Skeletal muscle satellite cell (primary cell): ENCODE measurements around the gene STRN3.
"Not testable (repeated sequence)": the region's sequence is repeated elsewhere in the genome, so short reads cannot be mapped to it uniquely, and the experiment has no call there.

Experiments
- H3K27me3 ChIP-seq: 2 replicates; pipeline ENCODE4 v1.7.0; 2013; ENCODE audit warnings: low read length; ENCODE audit not compliant: control insufficient read depth, insufficient read depth
- H3K36me3 ChIP-seq: 2 replicates; pipeline ENCODE4 v1.7.0; 2013; ENCODE audit warnings: mild to moderate bottlenecking, control low read depth, low read length; ENCODE audit not compliant: insufficient read depth
- H3K4me1 ChIP-seq: 2 replicates; pipeline ENCODE4 v1.7.0; 2013; ENCODE audit warnings: low read length; ENCODE audit not compliant: control insufficient read depth, insufficient read depth
- H3K4me2 ChIP-seq: 2 replicates; pipeline ENCODE4 v1.7.0; 2013; ENCODE audit warnings: mild to moderate bottlenecking, low read length
- H3K4me3 ChIP-seq: 2 replicates; pipeline ENCODE4 v1.7.0; 2013; ENCODE audit warnings: low read length
- H3K9ac ChIP-seq: 2 replicates; pipeline ENCODE4 v1.7.0; 2013; ENCODE audit warnings: mild to moderate bottlenecking, low read depth, low read length, moderate library complexity
- H3K9me3 ChIP-seq: replicated peaks from 2 replicates; pipeline ENCODE4 v1.7.0; 2013; ENCODE audit warnings: mild to moderate bottlenecking, control low read depth, low read length

Gene STRN3

GRCh38 chr14:31052905-31053586 is 26.9 kb upstream of the STRN3 start:
- H3K4me2 ChIP-seq, H3K9me3 ChIP-seq, H3K4me3 ChIP-seq, H3K27me3 ChIP-seq, H3K36me3 ChIP-seq, H3K4me1 ChIP-seq, H3K9ac ChIP-seq: not testable (repeated sequence)

- H3K9me3 ChIP-seq: no peaks in the 10 kb centered on the region
- H3K4me3 ChIP-seq: no peak overlapping the region
- H3K9ac ChIP-seq: no peak overlapping the region
- H3K4me2 ChIP-seq: no peak overlapping the region
- no peaks in the 10 kb centered on the region for H3K36me3 ChIP-seq
- H3K27me3 ChIP-seq: no peaks in the 10 kb centered on the region
- H3K4me1 ChIP-seq: no peaks in the 10 kb centered on the region
Observed at GRCh38 chr14:31051511-31051910, 25.3 kb upstream of the STRN3 start.

GRCh38 chr14:31051023-31051422 is 24.8 kb upstream of the STRN3 start:
- H3K4me1 ChIP-seq: no peaks in the 10 kb centered on the region
- H3K36me3 ChIP-seq: no peaks in the 10 kb centered on the region
- no peaks in the 10 kb centered on the region for H3K9me3 ChIP-seq
- H3K4me3 ChIP-seq: no peak overlapping the region
- H3K27me3 ChIP-seq: no peaks in the 10 kb centered on the region
- no peak overlapping the region for H3K9ac ChIP-seq
- H3K4me2 ChIP-seq: no peak overlapping the region

- H3K4me2 ChIP-seq: no peak overlapping the region
- no peaks in the 10 kb centered on the region for H3K4me1 ChIP-seq
- no peaks in the 10 kb centered on the region for H3K36me3 ChIP-seq
- H3K27me3 ChIP-seq: no peaks in the 10 kb centered on the region
- no peaks in the 10 kb centered on the region for H3K9me3 ChIP-seq
- H3K9ac ChIP-seq: no peak overlapping the region
- no peak overlapping the region for H3K4me3 ChIP-seq
Observed at GRCh38 chr14:31047503-31047902, 21.3 kb upstream of the STRN3 start.

DNA sequence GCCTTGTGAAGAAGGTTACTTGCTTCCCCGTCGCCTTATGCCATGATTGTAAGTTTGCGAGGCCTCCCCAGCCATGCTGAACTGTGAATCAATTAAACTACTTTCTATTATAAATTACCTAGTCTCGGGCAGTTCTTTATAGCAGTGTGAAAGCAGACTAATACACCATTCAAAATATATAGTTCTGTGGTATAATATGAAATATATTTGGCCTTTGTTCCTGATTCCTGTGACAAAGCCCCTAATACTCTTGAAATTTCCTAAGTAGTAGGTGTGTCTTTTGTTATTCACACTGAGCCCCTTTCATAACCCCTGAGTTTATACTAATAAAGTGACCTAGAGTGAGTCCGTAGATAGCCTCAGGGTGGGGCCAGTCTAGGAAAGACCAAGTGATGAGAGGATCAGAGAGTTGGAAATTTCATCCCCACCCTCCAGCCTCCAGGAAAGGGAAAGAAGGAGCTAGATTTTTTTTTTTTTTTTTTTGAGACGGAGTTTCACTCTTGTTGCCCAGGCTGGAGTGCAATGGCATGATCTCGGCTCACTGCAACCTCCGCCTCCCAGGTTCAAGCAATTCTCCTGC is 19.4 kb upstream of the STRN3 start:
- Histone ChIP-seq H3K9ac (no peak overlapping the region), H3K4me3 (no peak overlapping the region), H3K27me3 (no peaks in the 10 kb centered on the region), H3K36me3 (no peaks in the 10 kb centered on the region), H3K4me2 (no peak overlapping the region), H3K9me3 (no peaks in the 10 kb centered on the region), H3K4me1 (no peaks in the 10 kb centered on the region)

DNA sequence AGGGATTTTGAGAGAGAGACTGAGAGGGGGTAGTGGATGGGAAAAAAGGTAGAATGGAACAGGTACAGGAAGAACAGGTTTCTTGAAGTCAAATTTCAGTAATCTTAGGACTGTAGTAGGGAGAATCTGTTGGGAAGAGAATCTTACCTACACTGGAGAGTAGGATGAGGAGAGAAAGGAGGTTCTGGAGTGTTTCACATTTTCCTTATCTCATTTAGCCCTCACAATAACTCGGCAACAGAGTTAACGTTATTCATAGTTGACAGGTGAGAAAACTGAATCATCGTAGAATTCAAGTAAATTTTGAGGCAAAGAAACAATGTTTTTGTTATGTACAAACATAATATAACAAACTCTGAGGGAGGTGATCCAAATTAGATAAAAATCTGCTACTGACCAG is 17.2 kb upstream of the STRN3 start:
- H3K4me1 ChIP-seq: no peaks in the 10 kb centered on the region
- no peak overlapping the region for H3K9ac ChIP-seq
- H3K4me2 ChIP-seq: no peak overlapping the region
- H3K36me3 ChIP-seq: no peaks in the 10 kb centered on the region
- H3K27me3 ChIP-seq: no peaks in the 10 kb centered on the region
- no peak overlapping the region for H3K4me3 ChIP-seq
- no peaks in the 10 kb centered on the region for H3K9me3 ChIP-seq

DNA sequence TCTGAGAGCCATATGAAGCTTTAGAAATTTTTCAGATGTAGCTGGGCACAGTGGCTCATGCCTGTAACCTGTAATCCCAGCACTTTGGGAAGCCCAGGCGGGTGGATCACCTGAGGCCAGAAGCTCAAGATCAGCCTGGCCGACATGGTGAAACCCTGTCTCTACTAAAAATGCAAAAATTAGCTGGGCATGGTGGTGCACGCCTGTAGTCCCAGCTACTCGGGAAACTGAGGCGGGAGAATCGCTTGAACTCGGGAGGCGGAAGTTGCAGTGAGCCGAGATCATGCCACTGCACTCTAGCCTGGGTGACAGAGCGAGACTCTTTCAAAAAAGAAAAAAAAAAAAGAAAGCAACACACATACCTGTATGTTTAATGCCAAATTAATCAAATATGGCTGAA is 16.7 kb upstream of the STRN3 start:
- not testable (repeated sequence) for H3K4me1 ChIP-seq, H3K4me3 ChIP-seq, H3K27me3 ChIP-seq, H3K4me2 ChIP-seq, H3K9ac ChIP-seq, H3K36me3 ChIP-seq, H3K9me3 ChIP-seq

GRCh38 chr14:31042300-31042699 is 16.1 kb upstream of the STRN3 start:
- no peak overlapping the region for H3K9ac ChIP-seq
- no peaks in the 10 kb centered on the region for H3K27me3 ChIP-seq
- no peak overlapping the region for H3K4me3 ChIP-seq
- no peaks in the 10 kb centered on the region for H3K36me3 ChIP-seq
- no peaks in the 10 kb centered on the region for H3K4me1 ChIP-seq
- H3K9me3 ChIP-seq: no peaks in the 10 kb centered on the region
- H3K4me2 ChIP-seq: no peak overlapping the region

DNA sequence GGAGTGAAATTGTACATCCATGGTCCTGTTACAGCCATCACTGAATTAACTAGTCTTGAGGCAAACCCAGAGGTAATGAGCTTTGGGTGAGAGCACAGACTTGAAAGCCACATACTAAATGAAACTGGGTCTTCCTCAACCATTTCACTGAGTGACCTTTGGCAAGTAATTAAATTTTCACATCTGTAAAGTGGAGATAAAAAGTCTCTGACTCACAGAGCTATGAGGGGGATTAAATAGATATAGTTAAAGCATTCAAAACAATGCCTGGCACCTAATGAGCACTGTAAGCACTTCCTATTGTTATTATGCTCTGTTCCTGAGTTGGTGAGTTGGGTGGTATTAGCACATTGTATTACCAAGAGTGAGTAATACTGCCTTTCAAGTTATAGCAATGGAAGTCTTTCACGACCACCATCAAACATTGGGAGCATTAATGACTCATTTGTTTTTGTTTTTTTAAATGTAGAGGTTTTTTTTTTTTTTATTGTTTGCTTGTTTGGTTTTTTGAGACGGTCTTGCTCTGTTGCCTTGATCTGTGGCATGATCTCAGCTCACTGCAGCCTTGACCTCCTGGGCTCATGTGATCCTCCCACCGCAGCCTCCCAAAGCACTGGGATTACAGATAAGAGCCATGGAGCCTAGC is 12.5 kb upstream of the STRN3 start:
- Histone ChIP-seq H3K36me3 (no peaks in the 10 kb centered on the region), H3K9me3 (no peaks in the 10 kb centered on the region), H3K27me3 (no peaks in the 10 kb centered on the region), H3K4me2 (no peak overlapping the region), H3K4me3 (no peak overlapping the region), H3K4me1 (peaks cover 5% of the 10 kb centered on the region), H3K9ac (no peak overlapping the region)

DNA sequence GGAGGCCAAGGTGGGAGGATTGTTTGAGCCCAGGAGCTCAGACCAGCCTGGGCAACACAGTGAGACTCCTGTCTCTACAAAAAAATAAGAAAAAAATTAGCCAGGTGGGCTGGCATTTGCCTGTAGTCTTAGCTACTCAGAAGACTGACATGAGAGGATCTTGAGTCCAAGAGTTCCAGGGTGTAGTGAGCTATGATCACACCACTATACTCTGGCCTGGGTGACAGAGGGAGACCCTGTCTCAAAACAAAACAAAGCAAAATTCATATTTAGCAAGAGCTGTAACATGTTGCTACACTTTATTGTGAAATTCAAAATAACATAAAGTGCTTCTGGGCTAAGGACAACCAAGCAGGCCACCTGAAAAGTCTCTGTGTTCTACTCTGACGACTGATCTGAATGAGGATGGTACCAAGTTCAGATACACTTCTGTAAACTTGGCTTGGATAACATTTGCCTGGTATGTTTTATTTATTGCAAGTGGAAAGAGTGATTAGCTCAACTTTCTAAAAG is 11.6 kb upstream of the STRN3 start:
- peaks cover 9% of the 10 kb centered on the region for H3K4me1 ChIP-seq
- no peaks in the 10 kb centered on the region for H3K27me3 ChIP-seq
- no peaks in the 10 kb centered on the region for H3K9me3 ChIP-seq
- H3K4me3 ChIP-seq: no peak overlapping the region
- H3K9ac ChIP-seq: no peak overlapping the region
- H3K4me2 ChIP-seq: no peak overlapping the region
- H3K36me3 ChIP-seq: no peaks in the 10 kb centered on the region

DNA sequence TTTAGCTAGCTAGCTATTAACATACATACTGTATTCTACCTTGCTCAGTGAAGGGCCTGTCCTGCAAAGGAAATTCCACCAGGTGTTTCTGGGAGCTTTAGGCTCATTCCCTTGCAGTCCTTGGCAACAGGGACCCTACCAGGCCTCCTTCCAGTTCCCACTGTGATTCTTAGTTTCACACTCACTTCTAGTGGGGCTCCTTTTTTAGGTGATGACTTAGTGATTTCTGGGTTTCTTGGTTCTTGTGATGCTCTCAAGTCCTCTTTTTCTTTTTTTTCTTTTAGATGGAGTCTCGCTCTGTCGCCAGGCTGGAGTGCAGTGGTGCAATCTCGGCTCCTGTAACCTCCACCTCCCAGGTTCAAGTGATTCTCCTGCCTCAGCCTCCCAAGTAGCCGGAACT is 10.4 kb upstream of the STRN3 start:
- Histone ChIP-seq H3K4me1 (peaks cover 10% of the 10 kb centered on the region), H3K4me2 (no peak overlapping the region), H3K27me3 (no peaks in the 10 kb centered on the region), H3K4me3 (no peak overlapping the region), H3K9me3 (no peaks in the 10 kb centered on the region), H3K36me3 (no peaks in the 10 kb centered on the region), H3K9ac (no peak overlapping the region)

- Histone ChIP-seq H3K4me1 (peaks cover 11% of the 10 kb centered on the region), H3K27me3 (no peaks in the 10 kb centered on the region), H3K4me3 (no peak overlapping the region), H3K9me3 (no peaks in the 10 kb centered on the region), H3K36me3 (no peaks in the 10 kb centered on the region), H3K4me2 (no peak overlapping the region), H3K9ac (no peak overlapping the region)
Observed at GRCh38 chr14:31030469-31030868, 4.3 kb upstream of the STRN3 start.
